GM12878 (cell line): ENCODE data around the gene BHLHE41. TPM values are rescaled to one million over a fixed set of nuclear protein-coding genes. Genes with fewer than 3 reads are reported as not detected.

Experiments
- ATAC-seq: fragments of 200-7000 bp; cut with Tn5 transposase; 3 replicates; pipeline ENCODE4 v1.9.1; 2020; ENCODE audit warnings: mild to moderate bottlenecking, moderate library complexity
- BruUV-seq: library from RNA; stranded (reverse); fragments of 400-500 nt; replicated peaks from 2 replicates; lab custom pipeline; 2021; lab: Mats Ljungman, UMichigan
- CTCF ChIA-PET: fragments of 300-600 bp; sonication (Branson Sonifier 250); formaldehyde crosslinking; extraction: SDS; loops from one replicate; lab custom pipeline; 2021; ENCODE audit warnings: inconsistent platforms; lab: Yijun Ruan, JAX
- POLR2A ChIA-PET: fragments of 350-600 bp; formaldehyde crosslinking; extraction: SDS; loops from one replicate; lab custom pipeline; 2021; ENCODE audit warnings: inconsistent platforms; lab: Charles Lee
- RAD21 ChIA-PET: fragments of 300-600 bp; sonication (Branson Sonifier 250); formaldehyde crosslinking; loops from one replicate; lab custom pipeline; 2023; ENCODE audit warnings: antibody characterized with exemption; ENCODE audit not compliant: unreplicated experiment; lab: Charles Lee
- SMC1A ChIA-PET: fragments of 300-600 bp; sonication (Branson Sonifier 250); formaldehyde crosslinking; loops from one replicate; lab custom pipeline; 2023; ENCODE audit not compliant: unreplicated experiment, uncharacterized antibody; lab: Charles Lee
- DNase-seq: peaks from one replicate; pipeline ENCODE4 v3.0.0-alpha.2; 2011; ENCODE audit warnings: low read depth, low spot score
- FAIRE-seq: peaks from 3 replicates; lab custom pipeline; 2011; peaks lifted over from hg19 to GRCh38; lab: Jason Lieb, UNC
- H2AFZ ChIP-seq: 2 replicates; pipeline ENCODE4 v1.6.0; 2011; ENCODE audit warnings: low read depth, low read length, control low read depth; ENCODE audit not compliant: control insufficient read depth
- H3K27ac ChIP-seq: 2 replicates; pipeline ENCODE4 v1.5.1; 2011; ENCODE audit warnings: control low read depth; ENCODE audit not compliant: control insufficient read depth, insufficient read depth
- H3K27me3 ChIP-seq, 2 experiments: replicated peaks in 1 of 2; 2 replicates each; pipeline versions ENCODE4 v1.6.0 to v1.6.1; 2011; ENCODE audit warnings: low read length in 1 of 2; ENCODE audit not compliant: control insufficient read depth in 2 of 2, insufficient read depth in 2 of 2
- H3K36me3 ChIP-seq, 2 experiments: 2 replicates each; pipeline ENCODE4 v1.5.1; 2011; ENCODE audit warnings: low read length in 1 of 2; ENCODE audit not compliant: control insufficient read depth in 2 of 2, insufficient read depth in 2 of 2
- H3K4me1 ChIP-seq: 2 replicates; pipeline ENCODE4 v1.6.1; 2011; ENCODE audit warnings: mild to moderate bottlenecking, low read length, moderate library complexity, mixed read lengths; ENCODE audit not compliant: control insufficient read depth, insufficient read depth
- H3K4me2 ChIP-seq: 2 replicates; pipeline ENCODE4 v1.6.0; 2011; ENCODE audit warnings: control low read depth; ENCODE audit not compliant: control insufficient read depth, insufficient read depth
- H3K4me3 ChIP-seq: fragments of 200-600 bp; sonication (generic); 2 replicates; pipeline ENCODE4 v1.5.1; 2016
- H3K79me2 ChIP-seq: 2 replicates; pipeline ENCODE4 v1.6.0; 2011; ENCODE audit warnings: low read length; ENCODE audit not compliant: control insufficient read depth, insufficient read depth
- H3K9ac ChIP-seq: 2 replicates; pipeline ENCODE4 v1.8.0; 2011; ENCODE audit warnings: low read length, control low read depth, mixed read lengths; ENCODE audit not compliant: control insufficient read depth, insufficient read depth
- H3K9me3 ChIP-seq: replicated peaks from 3 replicates; pipeline ENCODE4 v1.5.1; 2011; ENCODE audit warnings: mild to moderate bottlenecking, low read length; ENCODE audit not compliant: control insufficient read depth, insufficient read depth
- H4K20me1 ChIP-seq: 2 replicates; pipeline ENCODE4 v1.6.0; 2011; ENCODE audit not compliant: control insufficient read depth, insufficient read depth
- ASH2L ChIP-seq: fragments of 300-600, 200-600 bp; sonication (generic); IDR thresholded peaks from 2 replicates; pipeline ENCODE4 v1.6.1; 2017; ENCODE audit warnings: low read depth, mild to moderate bottlenecking, borderline replicate concordance
- BCL3 ChIP-seq: IDR thresholded peaks from 2 replicates; pipeline ENCODE4 v1.6.1; 2011; ENCODE audit warnings: borderline replicate concordance, low read depth, mild to moderate bottlenecking, moderate library complexity, low read length; ENCODE audit not compliant: insufficient read depth, poor library complexity, severe bottlenecking
- CBX3 ChIP-seq: fragments of 200-600 bp; sonication (generic); IDR thresholded peaks from 2 replicates; pipeline ENCODE4 v1.6.1; 2016; ENCODE audit warnings: low read depth, borderline replicate concordance
- CBX5 ChIP-seq: sonication (generic); IDR thresholded peaks from 2 replicates; pipeline ENCODE4 v1.6.1; 2016; ENCODE audit warnings: low read depth, moderate library complexity, mild to moderate bottlenecking, inconsistent platforms
- ETV6 ChIP-seq, 2 experiments: fragments of 450-650 bp in 1 of 2; IDR thresholded peaks in 1 of 2; conservative IDR thresholded peaks in 1 of 2; 2 replicates each; pipeline ENCODE4 v1.6.1; 2014; ENCODE audit warnings: antibody characterized with exemption in 1 of 2, borderline replicate concordance in 1 of 2, low read depth in 1 of 2, mild to moderate bottlenecking in 1 of 2, moderate library complexity in 1 of 2
- HDAC2 ChIP-seq: fragments of 200-600 bp; sonication (generic); IDR thresholded peaks from 2 replicates; pipeline ENCODE4 v1.6.1; 2017
- HDAC6 ChIP-seq: fragments of 200-600 bp; sonication (generic); IDR thresholded peaks from one replicate; pipeline ENCODE4 v1.8.0; 2017; ENCODE audit warnings: antibody characterized with exemption; ENCODE audit not compliant: unreplicated experiment
- MAX ChIP-seq: IDR thresholded peaks from 2 replicates; pipeline ENCODE4 v1.6.1; 2012; ENCODE audit warnings: low read depth, low read length, improper control_type of control experiment
- MYB ChIP-seq: fragments of 150-350 bp; IDR thresholded peaks from 2 replicates; pipeline ENCODE4 v1.6.1; 2014; ENCODE audit warnings: mild to moderate bottlenecking, low read depth, low read length, borderline replicate concordance
- NFYB ChIP-seq: IDR thresholded peaks from 2 replicates; pipeline ENCODE4 v1.6.1; 2011; ENCODE audit warnings: low read depth, mild to moderate bottlenecking, low read length, improper control_type of control experiment, moderate library complexity; ENCODE audit not compliant: insufficient read depth
- NR2C2 ChIP-seq: IDR thresholded peaks from 2 replicates; pipeline ENCODE4 v1.6.1; 2011; ENCODE audit warnings: borderline replicate concordance, low read depth; ENCODE audit not compliant: control insufficient read depth, insufficient read length
- NR2F1 ChIP-seq: fragments of 450-650 bp; conservative IDR thresholded peaks from 2 replicates; pipeline ENCODE4 v1.6.1; 2017; ENCODE audit warnings: mild to moderate bottlenecking
- RFX5 ChIP-seq: IDR thresholded peaks from 2 replicates; pipeline ENCODE4 v1.6.1; 2011; ENCODE audit warnings: low read depth, low read length, improper control_type of control experiment
- STAT1 ChIP-seq: fragments of 450-650 bp; conservative IDR thresholded peaks from 2 replicates; pipeline ENCODE4 v1.6.1; 2014; ENCODE audit warnings: antibody characterized with exemption, mild to moderate bottlenecking
- STAT3 ChIP-seq: IDR thresholded peaks from 2 replicates; pipeline ENCODE4 v1.6.1; 2011; ENCODE audit warnings: low read depth, low read length, improper control_type of control experiment
- ZNF207 ChIP-seq: fragments of 450-650 bp; IDR thresholded peaks from 2 replicates; pipeline ENCODE4 v1.6.1; 2014; ENCODE audit warnings: antibody characterized with exemption, mild to moderate bottlenecking, borderline replicate concordance
- ZNF24 ChIP-seq: fragments of 450-650 bp; IDR thresholded peaks from 2 replicates; pipeline ENCODE4 v1.6.1; 2017; ENCODE audit warnings: antibody characterized with exemption, mild to moderate bottlenecking
- whole genome bisulfite sequencing: methylation state at CpG from one replicate; pipeline ENCODE4 v1.1.6; 2016; ENCODE audit warnings: low lambda C conversion rate; ENCODE audit not compliant: insufficient replicate concordance, insufficient coverage; ENCODE audit errors: missing lambda C conversion rate; 5-methylcytosine and 5-hydroxymethylcytosine counted together
- in situ Hi-C: fragments of 300-500 bp; cut with MboI; formaldehyde crosslinking; loops from 9 replicates; pipeline ENCODE4 v1.14.3; 2018; ENCODE audit warnings: mixed read lengths
- intact Hi-C: fragments of 100-400 bp; cut with micrococcal nuclease; formaldehyde crosslinking; loops from one replicate; pipeline ENCODE4 v1.14.2; 2022; ENCODE audit not compliant: unreplicated experiment
- polyA plus RNA-seq, 11 experiments: library from polyadenylated mRNA; depleted of rRNA in 4 of 11; unstranded in 6 of 11; stranded (reverse) in 5 of 11; fragments of >200 nt; fragmentation: Nextera tagmentation in 4 of 11; fragmentation: Illumina TruSeq in 1 of 11; extraction: Ambion mirVana in 4 of 11; extraction: Trizol in 1 of 11; gene quantifications; 1 replicate in 1 of 11; 2 replicates in 10 of 11; pipeline versions ENCODE4 v1.2.1 to v1.2.3, GENCODE V29; 2011 to 2016; ENCODE audit warnings: inconsistent platforms in 2 of 11, missing spikeins in 2 of 11, low read depth in 1 of 11
- total RNA-seq, 4 experiments: library from RNA; depleted of rRNA in 3 of 4; stranded (reverse); fragments of >200 nt in 3 of 4; fragmentation: Illumina TruSeq in 1 of 4; extraction: Trizol in 1 of 4; gene quantifications; 2 replicates each; pipeline versions ENCODE4 v1.2.1 to v1.2.3, GENCODE V29; 2013 to 2021

The BHLHE41 gene
- total and polyA plus RNA-seq, 10 of the 15 experiments (the other 5 are each of a cell fraction or from before 2014, with no cell fraction given), result 0.02 to 1.5 (median 0.07) TPM; not detected in 3

GRCh38 chr12:26092346-26093105, 32.3 kb downstream of the BHLHE41 start:
- no peak for TF ChIP-seq NR2C2
- TF ChIP-seq HDAC2, result no peak
- no peak for TF ChIP-seq MAX
- TF ChIP-seq NFYB, result no peak
- no peak for TF ChIP-seq ZNF207
- no peak for TF ChIP-seq CBX5
- TF ChIP-seq BCL3, result no peak
- TF ChIP-seq ASH2L, result no peak
- no peak for TF ChIP-seq ZNF24
- no peak for TF ChIP-seq RFX5
- no peak for TF ChIP-seq HDAC6
- no peak for TF ChIP-seq ETV6 (conservative IDR thresholded peaks at IDR 0.05 in 1 of 2, IDR thresholded peaks at IDR 0.05 in 1 of 2; ENCODE audit: borderline replicate concordance in 1 of 2, low read depth in 1 of 2)
- no peak for TF ChIP-seq NR2F1
- no peak for TF ChIP-seq STAT3
- no peak for TF ChIP-seq MYB
- TF ChIP-seq CBX3, result no peak
- TF ChIP-seq STAT1, result no peak
- Histone ChIP-seq H4K20me1 (no peaks in the 10 kb centered on the region), H3K4me2 (no peak overlapping the region), H3K4me1 (no peaks in the 10 kb centered on the region), H3K36me3 (no peaks in the 10 kb centered on the region), H3K79me2 (no peaks in the 10 kb centered on the region), H2AFZ (no peak overlapping the region), H3K27me3 (peaks cover 0 to 2% of the 10 kb centered on the region in 2 experiments; a peak in 2 of 4 replicates), H3K9me3 (no peaks in the 10 kb centered on the region), H3K9ac (no peak overlapping the region), H3K4me3 (no peak overlapping the region), H3K27ac (no peak overlapping the region)
- intact Hi-C loops (loop anchor here (10.0 kb wide), 1 partner anchor 522 kb away; no protein-coding TSS in a partner anchor), in situ Hi-C loops (no loop called here)
- ATAC-seq (no peak), DNase-seq (no peak), FAIRE-seq (no peak)
- ChIA-PET SMC1A (interaction anchor here (0.9 to 1.3 kb wide), 2 partner anchors 28 to 916 kb away, joined by 3 to 4 read pairs; no protein-coding TSS in a partner anchor), POLR2A (no interaction called here), RAD21 (interaction anchor here (1.6 kb wide), 1 partner anchor 26 kb away, joined by 5 read pairs; no protein-coding TSS in a partner anchor), CTCF (interaction anchor here (0.9 to 2.0 kb wide), 4 partner anchors 276 to 609 kb away, joined by 3 to 7 read pairs (median 4); no protein-coding TSS in a partner anchor)
- BruUV-seq, result no TSS peak
- 33% methylated on average over 3 of the region's 4 CpGs for WGBS
